Type B pancreatic cell (in vitro differentiated cells): ENCODE measurements around the gene ADCY4. TPM values are rescaled to one million over a fixed set of nuclear protein-coding genes. Genes with fewer than 3 reads are reported as not detected.

Source experiments
- DNase-seq: peaks from one replicate; pipeline ENCODE4 v3.0.0; 2021; ENCODE audit warnings: mixed read lengths; ENCODE audit not compliant: unreplicated experiment; ENCODE audit errors: extremely low spot score
- H3K27ac Mint-ChIP-seq: 2 replicates; pipeline ENCODE4 v1.8.0; 2021; ENCODE audit warnings: mild to moderate bottlenecking, mixed read lengths
- H3K27me3 Mint-ChIP-seq: 2 replicates; pipeline ENCODE4 v1.8.0; 2021; ENCODE audit warnings: mixed read lengths
- H3K36me3 Mint-ChIP-seq: 2 replicates; pipeline ENCODE4 v1.8.0; 2021; ENCODE audit warnings: mixed read lengths
- H3K4me1 Mint-ChIP-seq: one replicate; pipeline ENCODE4 v1.8.0; 2021; ENCODE audit warnings: mixed read lengths; ENCODE audit not compliant: unreplicated experiment
- H3K4me3 Mint-ChIP-seq: 2 replicates; pipeline ENCODE4 v1.8.0; 2021; ENCODE audit warnings: mild to moderate bottlenecking, mixed read lengths
- H3K9me3 Mint-ChIP-seq: 2 replicates; pipeline ENCODE4 v1.8.0; 2021; ENCODE audit warnings: mixed read lengths
- total RNA-seq: library from RNA; stranded (reverse); gene quantifications from 2 replicates; pipeline ENCODE4 v1.2.1, GENCODE V29; 2021; ENCODE audit warnings: low replicate concordance
- TF ChIP-seq, protein P1 (sequence below): fragments of 200-600 bp; sonication (generic); conservative IDR thresholded peaks from 2 replicates; pipeline ENCODE4 v1.5.0; 2021; ENCODE audit warnings: antibody characterized with exemption, mild to moderate bottlenecking

The ADCY4 gene
- total RNA-seq, 1 donor from 2014 or later, result 2.5 TPM

GRCh38 chr14:24378981-24379906 is 44.4 kb upstream of the ADCY4 start:
- DNase-seq, result no peak
- peak overlapping the region; percentile 70 for H3K27ac Mint-ChIP-seq
- peaks cover 32% of the 10 kb centered on the region for H3K4me1 Mint-ChIP-seq
- H3K36me3 Mint-ChIP-seq, result peaks cover 4% of the 10 kb centered on the region
- no peaks in the 10 kb centered on the region for H3K27me3 Mint-ChIP-seq
- no peak overlapping the region for H3K4me3 Mint-ChIP-seq
- no peaks in the 10 kb centered on the region for H3K9me3 Mint-ChIP-seq
- TF ChIP-seq, protein P1, sequence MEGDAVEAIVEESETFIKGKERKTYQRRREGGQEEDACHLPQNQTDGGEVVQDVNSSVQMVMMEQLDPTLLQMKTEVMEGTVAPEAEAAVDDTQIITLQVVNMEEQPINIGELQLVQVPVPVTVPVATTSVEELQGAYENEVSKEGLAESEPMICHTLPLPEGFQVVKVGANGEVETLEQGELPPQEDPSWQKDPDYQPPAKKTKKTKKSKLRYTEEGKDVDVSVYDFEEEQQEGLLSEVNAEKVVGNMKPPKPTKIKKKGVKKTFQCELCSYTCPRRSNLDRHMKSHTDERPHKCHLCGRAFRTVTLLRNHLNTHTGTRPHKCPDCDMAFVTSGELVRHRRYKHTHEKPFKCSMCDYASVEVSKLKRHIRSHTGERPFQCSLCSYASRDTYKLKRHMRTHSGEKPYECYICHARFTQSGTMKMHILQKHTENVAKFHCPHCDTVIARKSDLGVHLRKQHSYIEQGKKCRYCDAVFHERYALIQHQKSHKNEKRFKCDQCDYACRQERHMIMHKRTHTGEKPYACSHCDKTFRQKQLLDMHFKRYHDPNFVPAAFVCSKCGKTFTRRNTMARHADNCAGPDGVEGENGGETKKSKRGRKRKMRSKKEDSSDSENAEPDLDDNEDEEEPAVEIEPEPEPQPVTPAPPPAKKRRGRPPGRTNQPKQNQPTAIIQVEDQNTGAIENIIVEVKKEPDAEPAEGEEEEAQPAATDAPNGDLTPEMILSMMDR, result no peak

DNA sequence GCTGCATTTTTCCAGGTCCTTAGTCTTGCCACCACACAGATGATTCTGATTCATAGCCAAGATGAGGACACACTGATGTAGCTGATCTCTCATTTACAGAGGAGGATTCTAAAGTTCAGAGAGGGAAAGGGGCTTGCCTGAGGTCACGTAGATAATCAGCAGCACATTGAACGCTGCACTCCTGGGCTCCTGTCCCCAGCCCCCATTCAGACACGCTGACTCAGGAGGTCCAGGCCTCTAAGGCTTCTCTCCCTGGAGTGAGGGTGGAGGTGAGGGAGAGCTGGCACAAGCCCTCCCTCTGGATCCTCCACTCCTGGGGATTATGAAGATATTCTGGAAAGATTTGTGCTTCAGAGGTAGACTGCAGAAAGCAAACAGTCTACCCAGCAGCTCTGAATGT is 43.5 kb upstream of the ADCY4 start:
- peaks cover 32% of the 10 kb centered on the region for H3K4me1 Mint-ChIP-seq
- peaks cover 4% of the 10 kb centered on the region for H3K36me3 Mint-ChIP-seq
- TF ChIP-seq, protein P1, result no peak
- H3K4me3 Mint-ChIP-seq, result no peak overlapping the region
- H3K27me3 Mint-ChIP-seq, result no peaks in the 10 kb centered on the region
- H3K9me3 Mint-ChIP-seq, result no peaks in the 10 kb centered on the region
- no peak for DNase-seq
- H3K27ac Mint-ChIP-seq, result peak overlapping the region; percentile 70

GRCh38 chr14:24377657-24378056 is 42.8 kb upstream of the ADCY4 start:
- Mint-ChIP-seq H3K27me3 (no peaks in the 10 kb centered on the region), H3K36me3 (peaks cover 4% of the 10 kb centered on the region), H3K4me3 (no peak overlapping the region), H3K9me3 (no peaks in the 10 kb centered on the region), H3K27ac (peak overlapping the region; percentile 72), H3K4me1 (peaks cover 32% of the 10 kb centered on the region)
- TF ChIP-seq, protein P1, result no peak
- no peak for DNase-seq

- Mint-ChIP-seq H3K9me3 (no peaks in the 10 kb centered on the region), H3K4me1 (peaks cover 32% of the 10 kb centered on the region), H3K4me3 (no peak overlapping the region), H3K27me3 (no peaks in the 10 kb centered on the region), H3K27ac (peak overlapping the region; percentile 31), H3K36me3 (peaks cover 4% of the 10 kb centered on the region)
- no peak for DNase-seq
- TF ChIP-seq, protein P1, result no peak
Observed at GRCh38 chr14:24377126-24377525, 42.3 kb upstream of the ADCY4 start.

- H3K4me3 Mint-ChIP-seq, result no peak overlapping the region
- DNase-seq, result no peak
Observed at GRCh38 chr14:24376448-24377070, 41.7 kb upstream of the ADCY4 start.

More at GRCh38 chr14:24376448-24377070, 41.7 kb upstream of the ADCY4 start:
- Mint-ChIP-seq H3K4me1 (peaks cover 29% of the 10 kb centered on the region), H3K9me3 (no peaks in the 10 kb centered on the region), H3K27me3 (no peaks in the 10 kb centered on the region), H3K36me3 (peaks cover 4% of the 10 kb centered on the region), H3K27ac (no peak overlapping the region)
- TF ChIP-seq, protein P1, result no peak
